Erythroblast (primary cell): Measurements from ENCODE around the gene DEPP1.

ENCODE experiments used
- DNase-seq, 2 experiments: peaks; one replicate each; lab custom pipeline; 2025; lab: John Stamatoyannopoulos, UW
- GATA1 ChIP-seq: IDR thresholded peaks from 2 replicates; pipeline ENCODE4 v1.6.1; 2011; ENCODE audit warnings: low read depth, mild to moderate bottlenecking, control low read depth, low read length, moderate library complexity
- POLR2A ChIP-seq: IDR thresholded peaks from 2 replicates; pipeline ENCODE4 v1.6.1; 2011; ENCODE audit warnings: mild to moderate bottlenecking, low read length

The DEPP1 gene

DNA sequence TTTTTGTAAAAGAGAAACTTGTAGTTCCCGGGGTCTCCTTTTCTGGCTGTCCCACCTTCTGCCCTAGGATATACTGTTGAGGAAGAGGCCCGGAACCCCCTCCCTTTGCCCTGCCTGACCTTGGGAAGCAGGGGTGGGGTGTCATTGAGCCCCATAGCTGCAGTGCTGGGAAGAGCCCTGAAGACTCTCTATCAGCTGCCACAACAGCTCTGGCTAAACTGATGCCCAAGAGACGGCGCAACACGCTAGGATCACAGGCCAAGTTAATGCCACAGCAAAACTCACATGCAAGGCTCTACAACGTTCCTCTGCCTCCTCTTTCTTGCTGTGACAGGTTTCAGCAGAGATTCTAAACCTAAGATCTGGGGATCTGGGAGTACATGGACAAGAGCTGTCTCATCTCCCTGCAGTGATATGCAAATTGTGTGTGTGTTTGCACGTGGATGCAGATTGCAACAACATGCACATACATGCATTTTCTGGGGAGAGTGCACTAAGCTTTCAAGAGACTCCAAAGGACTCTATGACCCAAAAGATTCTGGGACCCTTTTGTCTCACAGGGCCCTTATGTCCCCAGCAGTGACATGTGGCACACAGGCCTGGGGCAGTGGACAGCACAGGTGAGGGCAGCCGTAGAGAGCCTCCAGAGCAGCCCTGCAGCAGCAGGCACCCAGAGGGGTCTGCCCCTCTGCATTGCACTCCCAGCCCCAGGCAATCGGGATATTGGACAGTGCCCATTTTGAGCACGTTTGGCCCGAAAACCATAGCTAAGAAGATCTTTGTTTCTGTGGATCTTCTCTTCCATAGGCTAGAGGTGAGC lies 16.5 kb downstream of the DEPP1 start:
- TF ChIP-seq GATA1 (no peak), POLR2A (no peak)
- DNase-seq = no peak

DNA sequence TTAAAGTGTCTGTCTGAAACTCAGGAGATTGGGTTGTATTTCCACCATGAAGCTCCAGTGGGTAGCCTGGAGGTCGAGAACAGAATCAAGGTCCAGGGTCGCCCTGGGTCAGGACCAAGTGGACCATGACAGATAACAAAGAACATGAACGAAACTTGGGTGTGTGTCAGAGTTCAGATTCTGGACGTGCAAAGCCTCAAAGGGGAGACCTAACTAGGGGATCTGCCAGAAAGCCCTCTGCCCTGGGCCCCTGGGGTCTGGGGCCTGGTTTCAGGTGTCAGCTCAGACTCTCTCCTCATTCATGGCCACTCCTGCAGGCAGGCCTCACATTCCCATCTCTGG lies 17.4 kb downstream of the DEPP1 start:
- TF ChIP-seq GATA1 = no peak
- no peak for TF ChIP-seq POLR2A
- DNase-seq = no peak

DNA sequence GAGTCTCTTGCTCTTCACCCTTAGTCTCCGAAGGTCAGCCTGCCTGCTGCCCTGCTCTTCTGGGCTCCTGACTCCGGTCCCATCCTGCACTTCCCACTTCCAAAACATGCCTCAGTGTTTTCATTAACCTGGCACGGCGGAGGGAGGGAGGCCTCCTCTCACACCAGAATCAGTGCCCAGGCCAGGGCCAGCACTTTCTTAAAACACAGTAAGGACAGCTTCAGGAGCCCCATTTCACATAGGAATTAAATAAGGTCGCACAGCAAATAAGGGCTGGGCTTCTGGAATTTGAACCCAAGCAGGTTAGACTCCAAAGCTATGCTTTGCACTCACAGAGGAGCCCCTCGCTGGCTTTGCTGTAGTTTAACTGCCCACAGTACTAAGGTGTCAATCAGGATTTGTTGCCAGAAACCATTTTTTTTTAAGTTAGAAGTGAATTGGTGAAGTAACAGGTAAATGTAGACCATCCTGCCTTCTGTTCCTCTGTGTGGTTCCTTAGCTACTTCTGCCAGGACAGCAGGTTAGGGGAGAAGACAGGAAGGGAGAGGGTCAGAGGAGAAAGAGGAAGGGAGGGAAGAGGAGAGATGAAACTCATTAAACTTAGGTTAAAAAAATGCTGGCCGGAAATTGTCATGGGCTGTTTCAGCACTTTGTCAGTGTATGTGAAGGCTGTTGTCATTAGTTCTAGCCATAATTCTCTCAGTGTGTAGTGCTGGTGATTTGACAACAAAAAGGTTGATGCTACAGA lies 18.0 kb downstream of the DEPP1 start:
- no peak for TF ChIP-seq POLR2A
- TF ChIP-seq GATA1 = no peak
- DNase-seq = no peak

DNA sequence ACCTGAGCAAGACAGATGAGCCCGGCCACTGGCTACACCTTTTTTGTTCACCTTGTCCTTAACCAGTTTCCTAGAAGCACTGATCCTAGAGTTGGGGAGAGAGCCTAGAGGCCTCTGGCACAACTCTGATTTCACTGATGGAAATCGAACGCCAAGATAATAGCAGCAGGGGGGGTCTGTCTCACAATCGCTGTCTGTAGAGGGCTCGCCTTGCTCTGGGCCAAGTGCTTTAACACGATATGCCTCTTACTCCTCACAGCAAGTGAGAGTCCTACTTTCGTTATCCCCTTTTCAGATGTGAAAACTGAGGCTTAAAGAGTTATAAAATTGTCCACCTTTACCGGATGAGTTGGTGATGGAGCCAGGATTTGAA lies 18.5 kb downstream of the DEPP1 start:
- no peak for TF ChIP-seq GATA1

DNA sequence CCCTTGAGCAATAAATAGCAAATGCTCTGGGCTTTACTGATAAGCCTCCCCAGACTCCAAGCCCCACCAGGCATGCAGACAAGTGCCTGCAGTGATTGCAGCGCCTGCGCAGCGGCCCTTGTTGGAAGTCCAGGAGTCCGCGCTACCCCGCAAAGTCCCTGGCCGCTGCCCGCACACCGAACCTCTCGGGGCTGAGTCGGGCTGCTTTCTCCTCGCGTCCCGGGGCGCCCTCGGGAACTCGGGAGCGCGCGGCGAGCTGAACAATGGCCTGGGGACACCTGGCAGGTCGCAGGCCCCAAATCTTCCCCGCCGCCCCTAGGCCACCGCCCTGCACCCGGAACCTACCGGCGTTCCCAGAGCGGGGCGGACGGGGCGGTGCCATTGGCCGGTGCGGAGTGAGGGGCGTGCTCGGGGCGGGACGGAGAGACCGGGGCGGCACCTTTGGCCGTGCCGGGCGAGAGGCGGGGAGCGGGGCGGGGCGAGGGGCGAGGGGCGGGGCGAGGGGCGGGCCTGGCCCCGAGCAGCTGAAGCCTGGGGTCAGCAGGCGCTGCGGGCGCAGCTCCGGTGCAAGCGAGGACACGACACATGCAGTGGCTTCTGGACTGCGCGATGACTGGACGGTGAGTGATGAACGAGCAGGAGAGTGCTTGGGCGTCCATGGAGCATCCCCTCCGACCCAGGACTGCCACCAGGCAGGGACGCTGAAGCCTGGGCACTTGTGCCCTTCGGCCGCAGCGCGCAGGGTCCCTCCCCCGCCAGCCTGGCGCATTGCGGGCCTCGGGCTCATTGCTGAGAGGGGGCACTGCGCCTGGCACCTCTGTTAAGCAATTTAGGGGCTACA lies 19.1 kb downstream of the DEPP1 start, which contains the start of gene RASSF4:
Gene RASSF4, plus strand, starts transcription at position 556 of the 841 bp plus-strand sequence. CDS start 10,401 bp downstream, outside the sequence.
- TF ChIP-seq GATA1 (no peak), POLR2A (no peak)

More for the DNA sequence above, 18.5 kb downstream of the DEPP1 start:
- no peak for DNase-seq

DNA sequence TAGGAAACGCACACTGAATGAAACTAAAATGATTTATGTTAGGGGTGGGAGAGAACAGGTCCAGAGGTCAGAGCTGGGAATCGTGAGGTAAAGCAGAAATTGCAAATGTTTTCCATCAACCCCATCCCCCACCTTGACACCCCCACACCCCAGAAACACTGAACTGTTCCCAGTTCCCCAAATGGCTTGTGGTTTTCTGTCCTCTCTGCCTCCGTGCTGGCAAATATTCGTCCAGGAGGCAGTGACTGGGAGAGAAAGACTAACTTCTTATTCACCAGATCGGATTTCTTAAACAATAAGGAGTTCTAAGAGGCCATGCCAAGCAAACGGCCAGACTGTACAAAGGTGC lies 19.7 kb downstream of the DEPP1 start:
- no peak for DNase-seq
- TF ChIP-seq POLR2A = no peak
- TF ChIP-seq GATA1 = no peak

More for the DNA sequence above, 19.1 kb downstream of the DEPP1 start, which contains the start of gene RASSF4:
- peak; percentile 82 for DNase-seq

DNA sequence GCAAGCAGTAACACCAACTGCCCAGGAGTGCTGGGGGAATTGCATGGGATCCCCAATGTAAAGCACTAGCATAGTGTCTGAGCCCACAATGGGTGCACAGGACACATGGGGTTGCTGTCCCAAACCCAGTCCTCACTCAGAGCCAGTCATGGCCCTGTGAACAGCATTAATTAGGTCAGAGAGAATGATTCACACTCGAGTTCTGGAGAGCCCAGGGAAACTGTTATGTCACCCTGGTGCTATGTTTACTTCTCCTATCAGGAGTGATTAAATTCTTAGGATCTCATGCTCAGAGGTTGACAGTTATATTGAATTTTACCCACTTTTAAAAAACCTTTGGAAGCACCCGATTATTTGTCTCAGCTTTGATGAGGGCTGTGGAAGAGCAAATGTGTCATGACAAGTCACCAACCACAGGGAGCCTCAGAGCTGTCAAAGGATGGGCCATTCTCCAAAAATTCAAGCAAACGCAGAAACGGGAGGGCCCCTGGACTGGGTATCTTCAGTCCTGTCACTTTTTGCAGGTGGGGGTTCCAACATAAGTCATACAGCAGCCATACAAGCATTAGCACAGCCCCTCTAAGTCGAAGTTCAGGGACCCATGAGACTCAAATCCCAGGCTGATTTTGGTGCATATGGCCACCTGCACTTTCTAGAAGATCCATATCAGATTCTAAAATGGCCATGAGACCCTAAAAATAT lies 20.3 kb downstream of the DEPP1 start:
- DNase-seq = peak in 1 of 2 experiments; percentile 9
- TF ChIP-seq POLR2A (no peak), GATA1 (no peak)

DNA sequence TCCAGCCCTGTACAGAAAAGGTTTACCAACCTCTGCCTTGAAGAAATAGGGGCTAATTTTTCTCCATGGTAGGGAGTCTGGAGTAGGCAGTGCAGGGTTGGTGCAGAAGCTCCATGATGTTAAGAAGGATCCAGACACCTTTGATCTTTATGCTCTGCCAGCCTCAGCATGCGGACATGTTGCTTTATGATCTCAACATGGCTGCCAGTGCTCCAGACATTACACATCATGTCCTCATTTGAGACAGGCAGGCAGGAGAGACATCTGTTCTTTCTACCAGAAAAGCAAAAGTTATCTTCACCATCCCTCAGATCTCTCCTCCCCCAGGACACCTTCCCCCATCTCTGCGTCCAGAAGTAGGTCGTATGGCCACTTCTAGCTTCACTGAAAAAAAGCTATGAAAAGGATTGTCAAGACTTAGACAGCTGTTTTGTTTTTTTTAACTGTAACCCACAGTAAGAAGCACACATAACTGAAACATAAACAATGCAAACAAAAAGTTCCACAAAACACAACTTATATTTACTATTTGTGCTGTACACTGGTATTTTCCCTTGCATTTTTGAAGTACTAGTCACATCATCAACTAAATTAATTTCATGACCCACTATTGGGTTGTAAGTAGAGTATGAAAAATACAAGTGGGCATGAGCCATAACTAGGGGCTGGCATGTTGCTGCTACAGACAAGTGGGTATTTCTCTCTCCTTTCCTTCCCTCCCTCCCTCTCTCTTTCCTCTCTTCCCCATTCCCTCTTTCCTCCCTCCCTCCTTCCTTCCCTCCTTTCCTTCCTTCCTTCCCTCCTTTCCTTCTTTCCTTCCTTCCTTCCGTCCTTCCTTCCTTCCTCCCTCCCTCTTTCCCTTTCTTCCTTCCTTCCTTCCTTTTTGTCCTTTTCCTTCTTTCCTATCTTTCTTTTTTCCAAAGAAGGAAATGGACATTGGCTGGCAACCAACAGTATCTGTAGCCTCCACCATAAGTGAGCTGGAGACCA lies 21.6 kb downstream of the DEPP1 start:
- no peak for DNase-seq
- TF ChIP-seq GATA1 = no peak
- no peak for TF ChIP-seq POLR2A

DNA sequence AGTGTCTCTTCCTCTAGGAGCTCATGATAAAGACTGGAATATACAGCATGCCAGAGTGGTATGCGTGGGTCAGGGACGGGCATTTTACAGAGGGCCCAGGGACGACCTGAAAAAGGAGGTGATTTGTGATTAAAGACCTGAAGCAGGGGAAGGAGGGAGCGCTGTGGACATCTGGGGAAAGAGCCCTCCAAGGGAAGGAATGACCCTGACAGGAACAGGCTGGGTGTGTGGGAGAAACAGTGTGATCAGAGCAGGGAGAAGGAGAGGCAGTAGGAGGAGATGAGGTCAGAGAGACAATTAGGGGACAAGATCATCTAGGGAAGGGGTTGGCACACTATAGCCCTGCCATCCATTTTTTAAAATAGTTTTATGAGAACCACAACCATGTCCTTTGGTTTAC lies 22.4 kb downstream of the DEPP1 start:
- no peak for DNase-seq
- TF ChIP-seq GATA1 = no peak
- TF ChIP-seq POLR2A = no peak

DNA sequence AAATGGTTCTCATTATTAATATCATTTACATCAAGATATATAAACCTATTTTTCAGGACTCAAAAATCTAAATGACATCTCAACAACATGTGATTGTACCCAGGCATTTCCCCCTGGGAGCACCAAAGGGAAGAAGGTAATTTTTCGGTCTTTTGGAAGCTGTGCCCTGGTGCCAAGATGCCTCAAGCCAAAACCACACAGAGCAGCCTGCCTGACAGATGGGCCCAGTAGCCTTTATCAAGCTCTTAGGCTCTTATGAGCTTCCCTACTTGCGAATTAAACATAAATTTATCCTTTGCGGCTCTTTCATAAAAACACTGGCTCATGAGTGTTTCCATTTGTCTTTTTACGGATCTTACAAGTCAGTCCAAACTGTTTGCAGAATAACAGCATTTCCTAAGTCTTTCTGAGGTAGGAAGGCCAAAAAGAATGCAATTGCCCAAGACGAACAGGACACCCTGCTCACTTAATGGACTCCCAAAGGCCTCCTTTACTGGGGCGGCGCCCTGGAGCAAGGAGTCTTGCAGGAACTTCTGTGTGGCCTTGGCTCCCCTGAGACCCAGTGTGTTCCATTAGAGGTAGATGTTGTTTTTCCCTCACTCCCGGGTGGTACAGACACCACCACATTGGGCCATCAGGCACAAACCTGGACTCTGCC lies 23.1 kb downstream of the DEPP1 start:
- no peak for DNase-seq
- TF ChIP-seq POLR2A (no peak), GATA1 (no peak)

DNA sequence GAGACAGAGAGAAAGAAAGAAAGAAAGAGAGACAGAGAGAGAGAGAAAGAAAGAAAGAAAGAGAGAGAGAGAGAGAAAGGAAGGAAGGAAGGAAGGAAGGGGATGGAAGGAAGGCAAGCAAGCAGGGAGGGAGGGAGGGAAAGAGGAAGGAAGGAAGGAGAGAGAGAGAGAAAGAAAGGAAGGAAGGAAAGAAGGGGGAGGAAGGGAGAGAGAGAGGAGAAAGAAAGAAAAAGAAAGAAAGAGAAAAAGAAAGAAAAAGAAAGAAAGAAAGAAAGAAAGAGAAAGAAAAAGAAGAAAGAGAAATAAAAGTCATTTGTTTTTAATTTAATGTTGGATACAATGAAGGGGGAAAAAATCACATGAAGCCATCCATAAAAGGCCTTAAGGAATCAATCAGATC lies 23.6 kb downstream of the DEPP1 start:
- no peak for TF ChIP-seq GATA1
- no peak for TF ChIP-seq POLR2A
- DNase-seq = no peak
